B cell (primary cell): Measurements from ENCODE around the gene ATF7IP2. TPM values are rescaled to one million over a fixed set of nuclear protein-coding genes. Genes with fewer than 3 reads are reported as not detected.

Experiments
- ATAC-seq: fragments of 200-7000 bp; cut with Tn5 transposase; one replicate; pipeline ENCODE4 v1.10.0; 2021; ENCODE audit warnings: low read depth, mild to moderate bottlenecking, moderate number of reproducible peaks, moderate library complexity
- CTCF ChIA-PET: fragments of 350-600 bp; sonication (Branson Sonifier 250); formaldehyde crosslinking; loops from one replicate; lab custom pipeline; 2021; ENCODE audit warnings: antibody characterized with exemption, inconsistent platforms; lab: Charles Lee
- POLR2A ChIA-PET: fragments of 350-600 bp; sonication (Branson Sonifier 250); formaldehyde crosslinking; loops from one replicate; lab custom pipeline; 2021; ENCODE audit warnings: antibody characterized with exemption; lab: Charles Lee
- DNase-seq: peaks from one replicate; pipeline ENCODE4 v3.0.0; 2013
- H2AFZ ChIP-seq: 2 replicates; pipeline ENCODE4 v1.6.1; 2012; ENCODE audit warnings: mild to moderate bottlenecking, low read depth, low read length; ENCODE audit not compliant: insufficient read depth, poor library complexity, severe bottlenecking
- H3K27ac ChIP-seq, 2 donors: 1 replicate in 1 of 2; 2 replicates in 1 of 2; pipeline ENCODE4 v1.5.1; 2012 to 2013; ENCODE audit warnings: low read length in 2 of 2, mild to moderate bottlenecking in 2 of 2, moderate library complexity in 1 of 2
- H3K27me3 ChIP-seq, 4 experiments: fragments of 200-600 bp in 1 of 4; sonication (generic) in 1 of 4; replicated peaks in 1 of 4; 1 replicate in 2 of 4; 2 replicates in 2 of 4; pipeline versions ENCODE4 v1.6.1 to v1.7.0; 2013 to 2016; ENCODE audit warnings: low read length in 3 of 4, mild to moderate bottlenecking in 2 of 4, mixed read lengths in 1 of 4, moderate library complexity in 1 of 4; ENCODE audit not compliant: insufficient read depth in 4 of 4, control insufficient read depth in 3 of 4; ENCODE audit errors: control extremely low read depth in 1 of 4
- H3K36me3 ChIP-seq, 2 experiments: replicated peaks in 1 of 2; 1 replicate in 1 of 2; 2 replicates in 1 of 2; pipeline versions ENCODE4 v1.6.1 to v1.7.1; 2013; ENCODE audit warnings: low read length in 1 of 2; ENCODE audit not compliant: insufficient read depth in 2 of 2, control insufficient read depth in 1 of 2; ENCODE audit errors: control extremely low read depth in 1 of 2, extremely low read depth in 1 of 2
- H3K4me1 ChIP-seq, 2 donors: fragments of 200-600 bp in 1 of 2; sonication (generic) in 1 of 2; 1 replicate in 1 of 2; 2 replicates in 1 of 2; pipeline versions ENCODE4 v1.5.1 to v1.6.1; 2013 to 2017; ENCODE audit warnings: low read length in 2 of 2; ENCODE audit not compliant: control insufficient read depth in 2 of 2, insufficient read depth in 2 of 2
- H3K4me2 ChIP-seq: replicated peaks from 2 replicates; pipeline ENCODE3; 2012; ENCODE audit warnings: mild to moderate bottlenecking, low read depth, low read length; ENCODE audit not compliant: poor library complexity, severe bottlenecking
- H3K4me3 ChIP-seq, 5 experiments: fragments of 200-600 bp in 1 of 5; sonication (generic) in 1 of 5; 1 replicate in 3 of 5; 2 replicates in 2 of 5; pipeline versions ENCODE4 v1.5.1 to v1.7.0; 2011 to 2016; ENCODE audit warnings: low read length in 4 of 5, mild to moderate bottlenecking in 4 of 5, low read depth in 2 of 5, control low read depth in 1 of 5, moderate library complexity in 1 of 5; ENCODE audit not compliant: insufficient read depth in 1 of 5; ENCODE audit errors: control extremely low read depth in 1 of 5, extremely low read depth in 1 of 5
- H3K79me2 ChIP-seq: fragments of 200-600 bp; sonication (generic); one replicate; pipeline ENCODE4 v1.6.0; 2016; ENCODE audit warnings: low read length; ENCODE audit not compliant: control insufficient read depth, insufficient read depth
- H3K9ac ChIP-seq: fragments of 200-600 bp; sonication (generic); 2 replicates; pipeline ENCODE4 v1.6.1; 2017; ENCODE audit warnings: mild to moderate bottlenecking, low read length, moderate library complexity
- H3K9me3 ChIP-seq, 3 donors: one replicate each; pipeline versions ENCODE4 v1.6.1 to v1.7.1; 2013; ENCODE audit warnings: low read length in 2 of 3; ENCODE audit not compliant: control insufficient read depth in 2 of 3, insufficient read depth in 1 of 3; ENCODE audit errors: control extremely low read depth in 1 of 3
- H4K20me1 ChIP-seq: 2 replicates; pipeline ENCODE4 v1.6.0; 2012; ENCODE audit warnings: mild to moderate bottlenecking, low read length; ENCODE audit not compliant: insufficient read depth, control insufficient read depth, poor library complexity, severe bottlenecking
- H3K27ac Mint-ChIP-seq: one replicate; pipeline ENCODE4 v1.8.0; 2021; ENCODE audit warnings: mixed read lengths
- H3K27me3 Mint-ChIP-seq: one replicate; pipeline ENCODE4 v1.8.0; 2021; ENCODE audit warnings: mixed read lengths
- H3K4me1 Mint-ChIP-seq: one replicate; pipeline ENCODE4 v1.8.0; 2021; ENCODE audit warnings: mixed read lengths
- H3K4me3 Mint-ChIP-seq: one replicate; pipeline ENCODE4 v1.8.0; 2021; ENCODE audit warnings: mixed read lengths
- H3K9me3 Mint-ChIP-seq: one replicate; pipeline ENCODE4 v1.8.0; 2022; ENCODE audit warnings: mixed read lengths; ENCODE audit not compliant: insufficient read depth
- EZH2 ChIP-seq: IDR thresholded peaks from 2 replicates; pipeline ENCODE4 v1.6.1; 2012; ENCODE audit warnings: borderline replicate concordance, low read depth, mild to moderate bottlenecking, moderate library complexity, low read length; ENCODE audit not compliant: insufficient read depth, poor library complexity, severe bottlenecking
- WGBS: methylation state at CpG from one replicate; pipeline ENCODE4 v1.1.5; 2013; ENCODE audit warnings: missing lambda C conversion rate; ENCODE audit not compliant: insufficient coverage; 5-methylcytosine and 5-hydroxymethylcytosine counted together
- intact Hi-C: fragments of 100-400 bp; cut with micrococcal nuclease; formaldehyde crosslinking; loops from one replicate; pipeline ENCODE4 v1.10.0; 2022
- polyA plus RNA-seq: library from polyadenylated mRNA; depleted of rRNA; stranded (reverse); fragments of >200 nt; gene quantifications from 2 replicates; pipeline ENCODE4 v1.2.3, GENCODE V29; 2012
- total RNA-seq, 2 donors: library from RNA; stranded (reverse); fragments of 120-200 nt in 1 of 2; gene quantifications; 1 replicate in 1 of 2; 2 replicates in 1 of 2; pipeline versions ENCODE4 v1.2.3 to v1.2.4, GENCODE V29; 2013 to 2022
- TF ChIP-seq, protein P1 (sequence below): fragments of 200-600 bp; IDR thresholded peaks from one replicate; pipeline ENCODE4 v1.8.0; 2022; ENCODE audit warnings: antibody characterized with exemption, mild to moderate bottlenecking

ATF7IP2 gene
- total and polyA plus RNA-seq, 2 donors (not counting 1 experiment from before 2014, with no cell fraction given) = 67.5 to 105 TPM

- H3K36me3 ChIP-seq = no peaks in the 10 kb centered on the region
- H3K27me3 ChIP-seq = no peaks in the 10 kb centered on the region
- Mint-ChIP-seq H3K27me3 (no peaks in the 10 kb centered on the region), H3K27ac (no peak overlapping the region), H3K4me1 (no peaks in the 10 kb centered on the region), H3K4me3 (no peak overlapping the region), H3K9me3 (peaks cover 16% of the 10 kb centered on the region)
- no peak overlapping the region for H3K9ac ChIP-seq
- POLR2A ChIA-PET = no interaction called here
- ATAC-seq (no peak), DNase-seq (no peak)
- CTCF ChIA-PET = interaction anchor here (0.7 kb wide), 1 partner anchor 178 kb away, joined by 4 read pairs; no protein-coding TSS in a partner anchor
- H3K4me2 ChIP-seq = no peak overlapping the region
- TF ChIP-seq, protein P1, sequence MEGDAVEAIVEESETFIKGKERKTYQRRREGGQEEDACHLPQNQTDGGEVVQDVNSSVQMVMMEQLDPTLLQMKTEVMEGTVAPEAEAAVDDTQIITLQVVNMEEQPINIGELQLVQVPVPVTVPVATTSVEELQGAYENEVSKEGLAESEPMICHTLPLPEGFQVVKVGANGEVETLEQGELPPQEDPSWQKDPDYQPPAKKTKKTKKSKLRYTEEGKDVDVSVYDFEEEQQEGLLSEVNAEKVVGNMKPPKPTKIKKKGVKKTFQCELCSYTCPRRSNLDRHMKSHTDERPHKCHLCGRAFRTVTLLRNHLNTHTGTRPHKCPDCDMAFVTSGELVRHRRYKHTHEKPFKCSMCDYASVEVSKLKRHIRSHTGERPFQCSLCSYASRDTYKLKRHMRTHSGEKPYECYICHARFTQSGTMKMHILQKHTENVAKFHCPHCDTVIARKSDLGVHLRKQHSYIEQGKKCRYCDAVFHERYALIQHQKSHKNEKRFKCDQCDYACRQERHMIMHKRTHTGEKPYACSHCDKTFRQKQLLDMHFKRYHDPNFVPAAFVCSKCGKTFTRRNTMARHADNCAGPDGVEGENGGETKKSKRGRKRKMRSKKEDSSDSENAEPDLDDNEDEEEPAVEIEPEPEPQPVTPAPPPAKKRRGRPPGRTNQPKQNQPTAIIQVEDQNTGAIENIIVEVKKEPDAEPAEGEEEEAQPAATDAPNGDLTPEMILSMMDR = no peak
- TF ChIP-seq EZH2 = no peak
- intact Hi-C loops = no loop called here
- H3K4me3 ChIP-seq = no peak overlapping the region
- no peak overlapping the region for H3K27ac ChIP-seq
- no peaks in the 10 kb centered on the region for H4K20me1 ChIP-seq
- 100% methylated on average over 2 of the region's 3 CpGs for WGBS
- H3K4me1 ChIP-seq = peaks cover 0 to 2% of the 10 kb centered on the region in 2 donors
- H3K9me3 ChIP-seq = peaks cover 9 to 60% (median 41%) of the 10 kb centered on the region in 3 donors
- no peak overlapping the region for H2AFZ ChIP-seq
- no peaks in the 10 kb centered on the region for H3K79me2 ChIP-seq
Measured at GRCh38 chr16:10345629-10346028, 40.2 kb upstream of the ATF7IP2 start.

DNA sequence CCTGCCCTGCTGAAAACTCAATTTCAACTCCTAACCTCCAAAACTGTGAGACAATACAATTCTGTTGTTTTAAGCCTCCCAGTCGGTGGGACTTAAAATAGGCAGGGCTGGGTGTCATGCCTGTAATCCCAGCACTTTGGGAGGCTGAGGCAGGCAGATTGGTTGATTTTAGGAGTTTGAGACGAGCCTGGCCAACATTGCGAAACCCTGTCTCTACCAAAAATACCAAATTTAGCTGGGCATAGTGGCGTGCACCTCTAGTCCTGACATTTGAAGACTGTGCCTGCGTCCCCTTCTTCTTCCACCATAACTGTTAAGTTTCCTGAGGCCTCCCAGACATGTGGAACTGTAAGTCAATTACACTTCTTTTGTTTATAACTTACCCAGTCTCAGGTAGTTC is 36.0 kb upstream of the ATF7IP2 start:
- DNase-seq (no peak), ATAC-seq (no peak)
- no peaks in the 10 kb centered on the region for H3K36me3 ChIP-seq
- no peak overlapping the region for H3K27ac ChIP-seq
- H4K20me1 ChIP-seq = no peaks in the 10 kb centered on the region
- H3K4me3 ChIP-seq = no peak overlapping the region
- H3K4me3 Mint-ChIP-seq = no peak overlapping the region
- no peaks in the 10 kb centered on the region for H3K4me1 Mint-ChIP-seq
- H3K9ac ChIP-seq = no peak overlapping the region
- H3K27me3 ChIP-seq = no peaks in the 10 kb centered on the region
- no peaks in the 10 kb centered on the region for H3K4me1 ChIP-seq
- H3K27ac Mint-ChIP-seq = no peak overlapping the region
- CTCF ChIA-PET = no interaction called here
- H3K9me3 ChIP-seq = peaks cover 4 to 21% (median 12%) of the 10 kb centered on the region in 3 donors
- POLR2A ChIA-PET = no interaction called here
- WGBS = 100% methylated on average over 1 of the region's 5 CpGs
- peaks cover 5% of the 10 kb centered on the region for H3K9me3 Mint-ChIP-seq
- H3K79me2 ChIP-seq = no peaks in the 10 kb centered on the region
- intact Hi-C loops = no loop called here
- H3K4me2 ChIP-seq = no peak overlapping the region
- TF ChIP-seq, protein P1 = no peak
- no peak for TF ChIP-seq EZH2
- no peaks in the 10 kb centered on the region for H3K27me3 Mint-ChIP-seq
- no peak overlapping the region for H2AFZ ChIP-seq
